GM23338 (cell line): ENCODE measurements around the gene TNS1. TPM values are rescaled to one million over a fixed set of nuclear protein-coding genes. Genes with fewer than 3 reads are reported as not detected.

Experiments used
- ATAC-seq: fragments of 200-7000 bp; cut with Tn5 transposase; 3 replicates; pipeline ENCODE4 v1.9.1; 2020
- DNase-seq: peaks from one replicate; pipeline ENCODE4 v3.0.0-alpha.2; 2015; ENCODE audit warnings: low spot score
- H2AFZ ChIP-seq: fragments of 200-600 bp; sonication (generic); 2 replicates; pipeline ENCODE4 v1.8.0; 2016; ENCODE audit warnings: antibody characterized with exemption, mild to moderate bottlenecking, moderate library complexity
- H3F3A ChIP-seq: fragments of 200-600 bp; sonication (generic); replicated peaks from 2 replicates; pipeline ENCODE4 v1.8.0; 2017; ENCODE audit warnings: antibody characterized with exemption, mixed run types, low read depth
- H3K27ac ChIP-seq: fragments of 200-600 bp; sonication (generic); 2 replicates; pipeline ENCODE4 v1.6.1; 2016; ENCODE audit warnings: low read depth
- H3K27me3 ChIP-seq: fragments of 200-600 bp; sonication (generic); 2 replicates; pipeline ENCODE4 v1.8.0; 2016; ENCODE audit warnings: mild to moderate bottlenecking, mixed run types, moderate library complexity; ENCODE audit not compliant: insufficient read depth
- H3K36me3 ChIP-seq: fragments of 200-600 bp; sonication (generic); 2 replicates; pipeline ENCODE4 v1.8.0; 2016; ENCODE audit warnings: mild to moderate bottlenecking; ENCODE audit not compliant: insufficient read depth
- H3K4me1 ChIP-seq: fragments of 200-600 bp; sonication (generic); 2 replicates; pipeline ENCODE4 v1.8.0; 2016; ENCODE audit warnings: mild to moderate bottlenecking, moderate library complexity; ENCODE audit not compliant: insufficient read depth
- H3K4me2 ChIP-seq: fragments of 200-600 bp; sonication (generic); 2 replicates; pipeline ENCODE4 v1.7.1; 2017; ENCODE audit warnings: mixed run types
- H3K4me3 ChIP-seq: fragments of 200-600 bp; sonication (generic); 2 replicates; pipeline ENCODE4 v1.6.1; 2016; ENCODE audit warnings: mixed run types
- H3K79me2 ChIP-seq: fragments of 200-600 bp; sonication (generic); replicated peaks from 2 replicates; pipeline ENCODE4 v1.8.0; 2017; ENCODE audit warnings: mild to moderate bottlenecking; ENCODE audit not compliant: insufficient read depth
- H3K9me2 ChIP-seq: fragments of 200-600 bp; sonication (generic); 2 replicates; pipeline ENCODE4 v1.8.0; 2017; ENCODE audit not compliant: insufficient read depth
- H4K20me1 ChIP-seq: fragments of 200-600 bp; sonication (generic); replicated peaks from 2 replicates; pipeline ENCODE4 v1.8.0; 2017; ENCODE audit warnings: mild to moderate bottlenecking; ENCODE audit not compliant: insufficient read depth
- H3K27ac Mint-ChIP-seq: 2 replicates; pipeline ENCODE4 v1.8.0; 2020; ENCODE audit warnings: inconsistent platforms, mild to moderate bottlenecking, moderate library complexity, mixed read lengths
- H3K27me3 Mint-ChIP-seq: 3 replicates; pipeline ENCODE4 v1.8.0; 2022; ENCODE audit warnings: low read depth, mild to moderate bottlenecking, moderate library complexity, mixed read lengths, inconsistent platforms; ENCODE audit not compliant: insufficient read depth, poor library complexity
- H3K36me3 Mint-ChIP-seq: 3 replicates; pipeline ENCODE4 v1.8.0; 2021; ENCODE audit warnings: low read depth, mild to moderate bottlenecking, inconsistent platforms, moderate library complexity, mixed read lengths
- H3K4me1 Mint-ChIP-seq: 3 replicates; pipeline ENCODE4 v1.8.0; 2020; ENCODE audit warnings: mild to moderate bottlenecking, inconsistent platforms, mixed read lengths
- H3K4me3 Mint-ChIP-seq: 3 replicates; pipeline ENCODE4 v1.8.0; 2021; ENCODE audit warnings: moderate library complexity, mild to moderate bottlenecking, inconsistent platforms, mixed read lengths
- H3K9me3 Mint-ChIP-seq: 3 replicates; pipeline ENCODE4 v1.8.0; 2020; ENCODE audit warnings: moderate library complexity, mild to moderate bottlenecking, inconsistent platforms, mixed read lengths
- CREB1 ChIP-seq: fragments of 250-450 bp; sonication (Bioruptor Pico); IDR thresholded peaks from 2 replicates; pipeline ENCODE4 v1.5.0; 2020; ENCODE audit warnings: low read depth, mild to moderate bottlenecking, moderate library complexity
- EZH2 ChIP-seq: fragments of 200-600 bp; sonication (generic); IDR thresholded peaks from one replicate; pipeline ENCODE4 v1.8.0; 2017; ENCODE audit warnings: antibody characterized with exemption, mild to moderate bottlenecking, low read depth; ENCODE audit not compliant: unreplicated experiment
- EZH2phosphoT487 ChIP-seq: fragments of 200-600 bp; sonication (generic); IDR thresholded peaks from one replicate; pipeline ENCODE4 v1.8.1; 2018; ENCODE audit warnings: antibody characterized with exemption; ENCODE audit not compliant: unreplicated experiment
- JUNB ChIP-seq: IDR thresholded peaks from one replicate; pipeline ENCODE4 v1.6.1; 2016; ENCODE audit warnings: antibody characterized with exemption; ENCODE audit not compliant: unreplicated experiment
- NANOG ChIP-seq: IDR thresholded peaks from 2 replicates; pipeline ENCODE4 v1.6.1; 2016; ENCODE audit warnings: antibody characterized with exemption, borderline replicate concordance
- POLR2AphosphoS5 ChIP-seq: IDR thresholded peaks from 2 replicates; pipeline ENCODE4 v1.6.1; 2016; ENCODE audit warnings: antibody characterized with exemption, low read depth
- STAT1 ChIP-seq: IDR thresholded peaks from one replicate; pipeline ENCODE4 v1.6.1; 2016; ENCODE audit warnings: antibody characterized with exemption; ENCODE audit not compliant: unreplicated experiment
- ZNF114 ChIP-seq: fragments of 250-450 bp; sonication (Bioruptor Pico); IDR thresholded peaks from 2 replicates; pipeline ENCODE4 v1.5.0; 2020; ENCODE audit warnings: mild to moderate bottlenecking, moderate library complexity
- ZNF331 ChIP-seq: fragments of 250-450 bp; sonication (Bioruptor Pico); IDR thresholded peaks from 2 replicates; pipeline ENCODE4 v1.5.0; 2020; ENCODE audit warnings: low read depth, mild to moderate bottlenecking, moderate library complexity
- polyA plus RNA-seq: library from polyadenylated mRNA; unstranded; fragments of >200 nt; fragmentation: Nextera tagmentation; extraction: Ambion mirVana; gene quantifications from 2 replicates; pipeline ENCODE4 v1.2.1, GENCODE V29; 2016
- total RNA-seq: library from RNA; depleted of rRNA; stranded (reverse); fragments of >200 nt; shearing (Covaris generic); gene quantifications from 2 replicates; pipeline ENCODE4 v1.2.3, GENCODE V29; 2014
- TF ChIP-seq, protein P1 (sequence below): IDR thresholded peaks from 2 replicates; pipeline ENCODE4 v1.6.1; 2016; ENCODE audit warnings: antibody characterized with exemption
- TF ChIP-seq, protein P2 (sequence below): IDR thresholded peaks from one replicate; pipeline ENCODE4 v1.6.1; 2018; ENCODE audit warnings: antibody characterized with exemption; ENCODE audit not compliant: unreplicated experiment
- TF ChIP-seq, protein P3 (sequence below), 2 experiments: fragments of 200-600 bp in 1 of 2; sonication (generic) in 1 of 2; conservative IDR thresholded peaks; 2 replicates each; pipeline versions ENCODE4 v1.5.1 to v1.6.1; 2016 to 2017; ENCODE audit warnings: antibody characterized with exemption in 2 of 2, low read depth in 2 of 2, mild to moderate bottlenecking in 2 of 2, moderate library complexity in 1 of 2
- TF ChIP-seq, protein P4 (sequence below): fragments of 250-450 bp; sonication (Bioruptor Pico); IDR thresholded peaks from 2 replicates; pipeline ENCODE4 v1.5.0; 2020; ENCODE audit warnings: mild to moderate bottlenecking, moderate library complexity

Gene TNS1
- total and polyA plus RNA-seq, 2 experiments from 2014 or later = 2.0 to 7.4 TPM

- no peak for DNase-seq
- TF ChIP-seq POLR2AphosphoS5 = no peak
- TF ChIP-seq EZH2 = no peak
- TF ChIP-seq EZH2phosphoT487 = no peak
- TF ChIP-seq, protein P1, sequence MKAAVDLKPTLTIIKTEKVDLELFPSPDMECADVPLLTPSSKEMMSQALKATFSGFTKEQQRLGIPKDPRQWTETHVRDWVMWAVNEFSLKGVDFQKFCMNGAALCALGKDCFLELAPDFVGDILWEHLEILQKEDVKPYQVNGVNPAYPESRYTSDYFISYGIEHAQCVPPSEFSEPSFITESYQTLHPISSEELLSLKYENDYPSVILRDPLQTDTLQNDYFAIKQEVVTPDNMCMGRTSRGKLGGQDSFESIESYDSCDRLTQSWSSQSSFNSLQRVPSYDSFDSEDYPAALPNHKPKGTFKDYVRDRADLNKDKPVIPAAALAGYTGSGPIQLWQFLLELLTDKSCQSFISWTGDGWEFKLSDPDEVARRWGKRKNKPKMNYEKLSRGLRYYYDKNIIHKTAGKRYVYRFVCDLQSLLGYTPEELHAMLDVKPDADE = no peak
- no peak for TF ChIP-seq STAT1
- no peak for TF ChIP-seq ZNF331 (CRISPR knock-in tag)
- TF ChIP-seq, protein P2, sequence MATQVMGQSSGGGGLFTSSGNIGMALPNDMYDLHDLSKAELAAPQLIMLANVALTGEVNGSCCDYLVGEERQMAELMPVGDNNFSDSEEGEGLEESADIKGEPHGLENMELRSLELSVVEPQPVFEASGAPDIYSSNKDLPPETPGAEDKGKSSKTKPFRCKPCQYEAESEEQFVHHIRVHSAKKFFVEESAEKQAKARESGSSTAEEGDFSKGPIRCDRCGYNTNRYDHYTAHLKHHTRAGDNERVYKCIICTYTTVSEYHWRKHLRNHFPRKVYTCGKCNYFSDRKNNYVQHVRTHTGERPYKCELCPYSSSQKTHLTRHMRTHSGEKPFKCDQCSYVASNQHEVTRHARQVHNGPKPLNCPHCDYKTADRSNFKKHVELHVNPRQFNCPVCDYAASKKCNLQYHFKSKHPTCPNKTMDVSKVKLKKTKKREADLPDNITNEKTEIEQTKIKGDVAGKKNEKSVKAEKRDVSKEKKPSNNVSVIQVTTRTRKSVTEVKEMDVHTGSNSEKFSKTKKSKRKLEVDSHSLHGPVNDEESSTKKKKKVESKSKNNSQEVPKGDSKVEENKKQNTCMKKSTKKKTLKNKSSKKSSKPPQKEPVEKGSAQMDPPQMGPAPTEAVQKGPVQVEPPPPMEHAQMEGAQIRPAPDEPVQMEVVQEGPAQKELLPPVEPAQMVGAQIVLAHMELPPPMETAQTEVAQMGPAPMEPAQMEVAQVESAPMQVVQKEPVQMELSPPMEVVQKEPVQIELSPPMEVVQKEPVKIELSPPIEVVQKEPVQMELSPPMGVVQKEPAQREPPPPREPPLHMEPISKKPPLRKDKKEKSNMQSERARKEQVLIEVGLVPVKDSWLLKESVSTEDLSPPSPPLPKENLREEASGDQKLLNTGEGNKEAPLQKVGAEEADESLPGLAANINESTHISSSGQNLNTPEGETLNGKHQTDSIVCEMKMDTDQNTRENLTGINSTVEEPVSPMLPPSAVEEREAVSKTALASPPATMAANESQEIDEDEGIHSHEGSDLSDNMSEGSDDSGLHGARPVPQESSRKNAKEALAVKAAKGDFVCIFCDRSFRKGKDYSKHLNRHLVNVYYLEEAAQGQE = no peak
- TF ChIP-seq, protein P3, sequence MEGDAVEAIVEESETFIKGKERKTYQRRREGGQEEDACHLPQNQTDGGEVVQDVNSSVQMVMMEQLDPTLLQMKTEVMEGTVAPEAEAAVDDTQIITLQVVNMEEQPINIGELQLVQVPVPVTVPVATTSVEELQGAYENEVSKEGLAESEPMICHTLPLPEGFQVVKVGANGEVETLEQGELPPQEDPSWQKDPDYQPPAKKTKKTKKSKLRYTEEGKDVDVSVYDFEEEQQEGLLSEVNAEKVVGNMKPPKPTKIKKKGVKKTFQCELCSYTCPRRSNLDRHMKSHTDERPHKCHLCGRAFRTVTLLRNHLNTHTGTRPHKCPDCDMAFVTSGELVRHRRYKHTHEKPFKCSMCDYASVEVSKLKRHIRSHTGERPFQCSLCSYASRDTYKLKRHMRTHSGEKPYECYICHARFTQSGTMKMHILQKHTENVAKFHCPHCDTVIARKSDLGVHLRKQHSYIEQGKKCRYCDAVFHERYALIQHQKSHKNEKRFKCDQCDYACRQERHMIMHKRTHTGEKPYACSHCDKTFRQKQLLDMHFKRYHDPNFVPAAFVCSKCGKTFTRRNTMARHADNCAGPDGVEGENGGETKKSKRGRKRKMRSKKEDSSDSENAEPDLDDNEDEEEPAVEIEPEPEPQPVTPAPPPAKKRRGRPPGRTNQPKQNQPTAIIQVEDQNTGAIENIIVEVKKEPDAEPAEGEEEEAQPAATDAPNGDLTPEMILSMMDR (conservative IDR thresholded peaks at IDR 0.05; ENCODE audit: low read depth in 2 of 2) = no peak
- TF ChIP-seq NANOG = no peak
- no peak for TF ChIP-seq ZNF114 (CRISPR knock-in tag)
- TF ChIP-seq, protein P4, sequence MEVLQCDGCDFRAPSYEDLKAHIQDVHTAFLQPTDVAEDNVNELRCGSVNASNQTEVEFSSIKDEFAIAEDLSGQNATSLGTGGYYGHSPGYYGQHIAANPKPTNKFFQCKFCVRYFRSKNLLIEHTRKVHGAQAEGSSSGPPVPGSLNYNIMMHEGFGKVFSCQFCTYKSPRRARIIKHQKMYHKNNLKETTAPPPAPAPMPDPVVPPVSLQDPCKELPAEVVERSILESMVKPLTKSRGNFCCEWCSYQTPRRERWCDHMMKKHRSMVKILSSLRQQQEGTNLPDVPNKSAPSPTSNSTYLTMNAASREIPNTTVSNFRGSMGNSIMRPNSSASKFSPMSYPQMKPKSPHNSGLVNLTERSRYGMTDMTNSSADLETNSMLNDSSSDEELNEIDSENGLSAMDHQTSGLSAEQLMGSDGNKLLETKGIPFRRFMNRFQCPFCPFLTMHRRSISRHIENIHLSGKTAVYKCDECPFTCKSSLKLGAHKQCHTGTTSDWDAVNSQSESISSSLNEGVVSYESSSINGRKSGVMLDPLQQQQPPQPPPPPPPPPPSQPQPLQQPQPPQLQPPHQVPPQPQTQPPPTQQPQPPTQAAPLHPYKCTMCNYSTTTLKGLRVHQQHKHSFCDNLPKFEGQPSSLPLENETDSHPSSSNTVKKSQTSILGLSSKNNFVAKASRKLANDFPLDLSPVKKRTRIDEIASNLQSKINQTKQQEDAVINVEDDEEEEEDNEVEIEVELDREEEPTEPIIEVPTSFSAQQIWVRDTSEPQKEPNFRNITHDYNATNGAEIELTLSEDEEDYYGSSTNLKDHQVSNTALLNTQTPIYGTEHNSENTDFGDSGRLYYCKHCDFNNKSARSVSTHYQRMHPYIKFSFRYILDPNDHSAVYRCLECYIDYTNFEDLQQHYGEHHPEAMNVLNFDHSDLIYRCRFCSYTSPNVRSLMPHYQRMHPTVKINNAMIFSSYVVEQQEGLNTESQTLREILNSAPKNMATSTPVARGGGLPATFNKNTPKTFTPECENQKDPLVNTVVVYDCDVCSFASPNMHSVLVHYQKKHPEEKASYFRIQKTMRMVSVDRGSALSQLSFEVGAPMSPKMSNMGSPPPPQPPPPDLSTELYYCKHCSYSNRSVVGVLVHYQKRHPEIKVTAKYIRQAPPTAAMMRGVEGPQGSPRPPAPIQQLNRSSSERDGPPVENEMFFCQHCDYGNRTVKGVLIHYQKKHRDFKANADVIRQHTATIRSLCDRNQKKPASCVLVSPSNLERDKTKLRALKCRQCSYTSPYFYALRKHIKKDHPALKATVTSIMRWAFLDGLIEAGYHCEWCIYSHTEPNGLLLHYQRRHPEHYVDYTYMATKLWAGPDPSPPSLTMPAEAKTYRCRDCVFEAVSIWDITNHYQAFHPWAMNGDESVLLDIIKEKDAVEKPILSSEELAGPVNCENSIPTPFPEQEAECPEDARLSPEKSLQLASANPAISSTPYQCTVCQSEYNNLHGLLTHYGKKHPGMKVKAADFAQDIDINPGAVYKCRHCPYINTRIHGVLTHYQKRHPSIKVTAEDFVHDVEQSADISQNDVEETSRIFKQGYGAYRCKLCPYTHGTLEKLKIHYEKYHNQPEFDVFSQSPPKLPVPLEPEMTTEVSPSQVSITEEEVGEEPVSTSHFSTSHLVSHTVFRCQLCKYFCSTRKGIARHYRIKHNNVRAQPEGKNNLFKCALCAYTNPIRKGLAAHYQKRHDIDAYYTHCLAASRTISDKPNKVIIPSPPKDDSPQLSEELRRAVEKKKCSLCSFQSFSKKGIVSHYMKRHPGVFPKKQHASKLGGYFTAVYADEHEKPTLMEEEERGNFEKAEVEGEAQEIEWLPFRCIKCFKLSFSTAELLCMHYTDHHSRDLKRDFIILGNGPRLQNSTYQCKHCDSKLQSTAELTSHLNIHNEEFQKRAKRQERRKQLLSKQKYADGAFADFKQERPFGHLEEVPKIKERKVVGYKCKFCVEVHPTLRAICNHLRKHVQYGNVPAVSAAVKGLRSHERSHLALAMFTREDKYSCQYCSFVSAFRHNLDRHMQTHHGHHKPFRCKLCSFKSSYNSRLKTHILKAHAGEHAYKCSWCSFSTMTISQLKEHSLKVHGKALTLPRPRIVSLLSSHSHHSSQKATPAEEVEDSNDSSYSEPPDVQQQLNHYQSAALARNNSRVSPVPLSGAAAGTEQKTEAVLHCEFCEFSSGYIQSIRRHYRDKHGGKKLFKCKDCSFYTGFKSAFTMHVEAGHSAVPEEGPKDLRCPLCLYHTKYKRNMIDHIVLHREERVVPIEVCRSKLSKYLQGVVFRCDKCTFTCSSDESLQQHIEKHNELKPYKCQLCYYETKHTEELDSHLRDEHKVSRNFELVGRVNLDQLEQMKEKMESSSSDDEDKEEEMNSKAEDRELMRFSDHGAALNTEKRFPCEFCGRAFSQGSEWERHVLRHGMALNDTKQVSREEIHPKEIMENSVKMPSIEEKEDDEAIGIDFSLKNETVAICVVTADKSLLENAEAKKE (CRISPR knock-in tag) = no peak
- TF ChIP-seq JUNB = no peak
- TF ChIP-seq CREB1 (CRISPR knock-in tag) = no peak
- H3K27ac Mint-ChIP-seq = no peak overlapping the region
- no peaks in the 10 kb centered on the region for H4K20me1 ChIP-seq
- H3K4me1 ChIP-seq = peaks cover 42% of the 10 kb centered on the region
- H3F3A ChIP-seq = no peaks in the 10 kb centered on the region
- H2AFZ ChIP-seq = no peak overlapping the region
- no peaks in the 10 kb centered on the region for H3K36me3 Mint-ChIP-seq
- H3K4me1 Mint-ChIP-seq = peaks cover 71% of the 10 kb centered on the region
- no peak overlapping the region for H3K4me3 ChIP-seq
- H3K4me2 ChIP-seq = 0 out of 2 replicates have a peak overlapping the region, but pooled peaks have one; percentile 20
- no peak overlapping the region for H3K27ac ChIP-seq
- no peak overlapping the region for H3K4me3 Mint-ChIP-seq
- no peaks in the 10 kb centered on the region for H3K9me2 ChIP-seq
- ATAC-seq = no peak
- no peaks in the 10 kb centered on the region for H3K36me3 ChIP-seq
- H3K79me2 ChIP-seq = no peaks in the 10 kb centered on the region
- H3K9me3 Mint-ChIP-seq = no peaks in the 10 kb centered on the region
- H3K27me3 Mint-ChIP-seq = peaks cover 15% of the 10 kb centered on the region
- H3K27me3 ChIP-seq = no peaks in the 10 kb centered on the region
Observed at GRCh38 chr2:217919204-217919603, 83.6 kb downstream of the TNS1 start.
